ENCODE measurements around the gene CAPN8.
A peak's percentile ranks its signal among the peaks of the same experiment; 100 is the strongest.

The CAPN8 gene

GRCh38 chr1:223616586-223616985 lies 48.9 kb downstream of the CAPN8 start:
- DNase-seq, result no peak

- no peak for DNase-seq
Measured at GRCh38 chr1:223611936-223612335, 53.6 kb downstream of the CAPN8 start.

- no peak for DNase-seq
Measured at GRCh38 chr1:223609977-223610376, 55.5 kb downstream of the CAPN8 start.

- no peak for DNase-seq
Measured at GRCh38 chr1:223609066-223609465, 56.4 kb downstream of the CAPN8 start.

- no peak for DNase-seq
Measured at GRCh38 chr1:223558512-223558911, 107.0 kb downstream of the CAPN8 start.

- no peak for DNase-seq
Measured at GRCh38 chr1:223557130-223557475, 108.4 kb downstream of the CAPN8 start.

GRCh38 chr1:223556414-223557129 lies 108.9 kb downstream of the CAPN8 start:
- no peak for DNase-seq

- DNase-seq, result no peak
Measured at GRCh38 chr1:223553957-223554356, 111.5 kb downstream of the CAPN8 start.

- no peak for DNase-seq
Measured at GRCh38 chr1:223551610-223552009, 113.9 kb downstream of the CAPN8 start.

- DNase-seq, result no peak
Measured at GRCh38 chr1:223549740-223550139, 115.8 kb downstream of the CAPN8 start.

- DNase-seq, result no peak
Measured at GRCh38 chr1:223547316-223548114, 118.0 kb downstream of the CAPN8 start.

GRCh38 chr1:223545343-223545742 lies 120.2 kb downstream of the CAPN8 start:
- DNase-seq, result no peak

GRCh38 chr1:223543560-223543959 lies 121.9 kb downstream of the CAPN8 start:
- no peak for DNase-seq

- DNase-seq, result no peak
Measured at GRCh38 chr1:223542831-223543230, 122.7 kb downstream of the CAPN8 start.

GRCh38 chr1:223540485-223541106 lies 124.9 kb downstream of the CAPN8 start:
- no peak for DNase-seq

- DNase-seq, result no peak
Measured at GRCh38 chr1:223539750-223540149, 125.8 kb downstream of the CAPN8 start.

- DNase-seq, result no peak
Measured at GRCh38 chr1:223538981-223539380, 126.5 kb downstream of the CAPN8 start.

GRCh38 chr1:223535319-223535718 lies 130.2 kb downstream of the CAPN8 start:
- no peak for DNase-seq

GRCh38 chr1:223534677-223535076 lies 130.8 kb downstream of the CAPN8 start:
- no peak for DNase-seq

GRCh38 chr1:223533708-223534107 lies 131.8 kb downstream of the CAPN8 start:
- no peak for DNase-seq

- peak in 1 of 4 experiments; percentile 14 for DNase-seq
Measured at GRCh38 chr1:223531742-223532341, 133.7 kb downstream of the CAPN8 start.

GRCh38 chr1:223525957-223526356 lies 139.5 kb downstream of the CAPN8 start:
- DNase-seq, result no peak

- no peak for DNase-seq
Measured at GRCh38 chr1:223525546-223525945, 140.0 kb downstream of the CAPN8 start.
